Measurements from ENCODE around the gene PDCD1.
"Not testable (repeated sequence)": the region's sequence is repeated elsewhere in the genome, so short reads cannot be mapped to it uniquely, and the experiment has no call there.

The PDCD1 gene

GRCh38 chr2:241849616-241850543 lies 8.8 kb downstream of the PDCD1 start:
- no peak for DNase-seq

GRCh38 chr2:241848761-241849615 lies 9.7 kb downstream of the PDCD1 start:
- DNase-seq = no peak

- DNase-seq = no peak
Measured at GRCh38 chr2:241846406-241846805, 12.3 kb downstream of the PDCD1 start.

- no peak for DNase-seq
Measured at GRCh38 chr2:241844831-241845578, 13.7 kb downstream of the PDCD1 start.

- peak; percentile 73 for DNase-seq
Measured at GRCh38 chr2:241844066-241844728, 14.5 kb downstream of the PDCD1 start.

DNA sequence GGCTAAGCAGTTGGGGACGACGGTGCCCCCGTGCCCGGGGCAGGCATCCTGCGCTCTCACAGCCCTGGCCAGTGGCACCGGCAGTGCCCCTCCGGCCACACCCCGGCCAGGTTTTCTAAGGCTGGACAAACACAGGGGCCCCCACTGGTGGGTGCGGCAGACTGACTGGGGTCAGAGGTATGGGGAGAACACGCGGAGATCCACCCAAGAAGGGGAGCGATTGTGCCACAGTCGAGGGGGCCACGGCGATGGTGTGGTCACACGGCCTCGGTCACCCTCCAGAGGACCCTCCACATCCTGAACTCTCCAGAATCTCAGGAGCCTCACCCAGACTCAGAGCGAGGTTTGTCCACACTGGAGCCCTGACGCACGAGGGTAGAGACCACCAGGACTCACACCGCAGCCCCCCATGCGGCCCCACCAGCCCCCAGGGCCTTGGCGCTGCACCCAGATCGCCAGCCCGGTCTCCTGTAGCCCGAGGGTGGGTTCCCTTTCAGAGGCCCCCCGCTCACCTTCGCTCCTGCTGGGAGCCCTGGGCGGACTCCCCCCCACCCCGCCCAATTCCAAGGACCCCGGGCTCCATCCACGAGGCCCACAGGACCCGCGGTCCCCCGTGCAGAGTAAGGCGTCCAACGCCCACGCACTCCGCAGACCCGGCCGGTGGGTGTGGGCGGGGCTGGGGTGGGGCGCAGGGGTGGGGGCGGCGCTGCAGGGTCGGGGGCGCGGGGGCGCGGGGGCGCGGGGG lies 15.2 kb downstream of the PDCD1 start:
- DNase-seq = no peak

- DNase-seq = no peak
Measured at GRCh38 chr2:241842620-241843211, 16.0 kb downstream of the PDCD1 start.

GRCh38 chr2:241842067-241842415 lies 16.7 kb downstream of the PDCD1 start:
- DNase-seq = no peak

DNA sequence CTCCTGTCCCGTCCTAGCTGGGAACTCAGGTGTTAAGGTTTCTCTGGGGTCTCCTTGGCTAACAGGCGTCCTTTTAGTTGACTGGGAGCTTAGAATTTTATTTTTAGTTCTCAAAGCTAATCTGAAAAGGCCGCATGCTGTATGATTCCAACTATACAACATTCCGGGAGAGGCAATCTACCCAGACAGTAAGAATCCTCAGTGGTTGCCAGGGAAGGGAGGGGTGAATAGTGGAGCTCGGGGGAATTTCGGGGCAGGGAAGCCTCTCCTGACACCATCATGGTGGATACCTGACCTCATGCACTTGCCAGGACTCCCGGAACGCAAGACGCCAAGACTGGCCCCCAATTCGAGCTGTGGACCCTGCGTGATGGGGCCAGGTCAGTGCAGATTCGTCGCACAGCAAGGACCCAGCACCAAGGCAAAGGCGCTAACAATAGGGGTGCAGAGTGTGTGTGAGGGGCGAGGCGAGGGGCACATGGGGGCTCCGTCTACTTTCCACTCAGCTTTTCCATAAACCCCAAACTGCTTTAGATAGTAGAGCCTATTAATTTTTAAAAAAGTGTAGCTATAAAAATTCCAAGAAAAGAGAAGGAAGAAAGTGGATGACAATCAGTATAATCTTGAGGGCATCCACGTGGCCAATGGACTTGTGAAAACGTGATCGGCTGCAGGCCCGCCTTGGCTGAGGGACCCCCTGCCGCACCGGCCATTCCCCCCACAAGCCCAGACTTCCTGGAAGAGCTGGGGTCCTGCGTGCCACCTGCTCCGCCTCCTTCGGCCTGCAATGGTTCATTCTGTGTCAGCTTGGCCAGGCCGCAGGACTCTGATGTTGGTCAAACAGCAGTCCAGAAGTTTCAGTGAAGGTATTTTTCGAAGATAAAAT lies 17.3 kb downstream of the PDCD1 start:
- DNase-seq = no peak

DNA sequence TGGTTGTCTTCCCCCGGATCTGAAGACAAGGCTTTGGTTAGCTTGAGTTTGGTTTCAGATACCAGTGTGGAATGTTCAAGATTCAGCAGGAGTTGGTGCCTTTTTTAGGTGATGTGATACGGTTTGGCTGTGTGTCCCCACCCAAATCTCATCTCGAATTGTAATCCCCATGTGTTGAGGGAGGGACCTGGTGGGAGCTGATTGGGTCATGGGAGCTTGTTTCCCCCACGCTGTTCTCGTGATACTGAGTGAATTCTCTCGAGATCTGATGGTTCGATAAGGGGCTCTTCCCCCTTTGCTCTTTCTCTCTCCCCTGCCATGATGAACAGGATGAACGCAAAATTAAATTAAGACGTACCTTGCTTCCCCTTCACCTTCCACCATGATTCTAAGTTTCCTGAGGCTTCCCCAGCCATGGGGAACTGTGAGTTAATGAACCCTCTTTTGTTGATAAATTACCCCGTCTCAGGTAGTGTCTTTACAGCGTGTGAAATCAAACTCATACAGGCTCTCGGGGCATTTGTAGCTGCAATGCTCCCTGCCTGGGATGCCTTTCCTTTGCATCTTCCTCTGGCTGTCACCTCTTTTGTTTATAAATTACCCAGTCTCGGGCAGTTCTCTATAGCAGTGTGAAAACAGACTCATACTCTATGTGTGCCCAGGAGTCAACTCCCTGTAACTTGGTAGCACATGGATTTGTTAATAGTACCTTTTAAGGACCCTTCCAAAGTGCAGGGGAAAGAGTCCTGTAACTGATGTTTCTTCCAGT lies 21.3 kb downstream of the PDCD1 start:
- DNase-seq = no peak

GRCh38 chr2:241836292-241836691 lies 22.4 kb downstream of the PDCD1 start:
- no peak for DNase-seq

- no peak for DNase-seq
Measured at GRCh38 chr2:241835611-241836010, 23.1 kb downstream of the PDCD1 start.

GRCh38 chr2:241834527-241835210 lies 24.0 kb downstream of the PDCD1 start:
- DNase-seq = no peak

GRCh38 chr2:241833756-241834526 lies 24.8 kb downstream of the PDCD1 start:
- DNase-seq = not testable (repeated sequence)

- DNase-seq = no peak
Measured at GRCh38 chr2:241833101-241833663, 25.5 kb downstream of the PDCD1 start.

DNA sequence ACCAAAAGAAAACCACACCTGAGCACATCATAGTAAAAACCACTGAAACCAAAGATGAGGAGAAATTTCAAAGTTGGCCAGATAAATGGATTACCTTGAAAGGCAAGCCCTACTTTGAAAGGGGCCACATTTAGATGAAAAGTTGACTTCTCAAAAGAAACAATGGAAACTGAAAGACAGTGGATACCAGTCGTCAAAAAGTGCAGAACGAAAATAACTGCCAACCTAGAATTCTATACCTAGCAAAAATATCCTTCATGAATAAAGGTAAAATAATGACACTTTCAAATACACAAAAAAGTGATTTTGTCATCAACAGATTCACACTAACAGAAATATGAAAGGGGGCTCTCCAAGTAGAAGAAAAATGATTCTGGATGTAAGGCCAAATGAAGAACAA lies 31.3 kb downstream of the PDCD1 start:
- DNase-seq = no peak

DNA sequence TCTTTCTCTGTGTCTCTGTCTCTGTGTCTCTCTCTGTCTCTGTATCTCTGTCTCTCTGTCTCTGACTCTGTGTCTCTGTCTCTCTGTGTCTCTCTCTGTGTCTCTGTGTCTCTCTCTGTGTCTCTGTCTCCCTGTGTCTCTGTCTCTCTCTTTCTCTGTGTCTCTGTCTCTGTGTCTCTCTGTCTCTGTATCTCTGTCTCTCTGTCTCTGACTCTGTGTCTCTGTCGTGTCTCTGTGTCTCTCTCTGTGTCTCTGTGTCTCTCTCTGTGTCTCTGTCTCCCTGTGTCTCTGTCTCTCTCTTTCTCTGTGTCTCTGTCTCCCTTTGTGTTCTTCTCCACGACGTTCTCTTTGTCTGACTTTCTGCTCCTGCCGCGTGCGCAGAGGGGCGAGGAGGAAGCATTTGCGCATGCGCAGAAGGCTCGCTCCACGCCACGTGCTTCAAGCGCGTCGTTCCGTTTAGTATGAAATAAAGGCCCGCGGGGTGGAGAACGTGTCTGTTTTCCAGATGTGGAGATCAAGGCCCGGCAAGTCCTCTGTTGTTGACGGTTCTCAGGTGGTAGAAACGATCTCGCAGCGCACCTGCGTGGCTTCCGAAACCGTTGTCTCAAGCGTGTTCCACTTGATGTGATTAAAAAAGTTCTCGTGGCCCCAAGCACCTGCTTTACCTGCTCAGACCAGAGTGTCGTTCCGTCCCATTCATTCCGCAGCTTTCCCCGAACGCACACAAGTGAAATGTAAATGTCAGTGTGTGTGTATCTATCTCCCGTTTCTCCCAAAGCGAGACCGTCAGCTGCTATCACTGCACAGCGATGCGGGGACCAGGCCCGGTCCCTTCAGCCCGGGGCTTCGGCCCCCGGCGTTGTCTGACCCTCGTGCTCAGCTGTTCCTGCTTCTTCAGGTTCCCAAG lies 34.9 kb downstream of the PDCD1 start:
- not testable (repeated sequence) for DNase-seq

All from activated naive CD4-positive, alpha-beta T cell treated with anti-CD3 and anti-CD28 coated beads, Interleukin-2, amount 50 U/mL, for 16 hours (primary cell).